HG03196 (cell line): ENCODE measurements around the gene DOK7.

Experiments
- ATAC-seq: cut with Tn5 transposase; IDR thresholded peaks from one replicate; pipeline ENCODE4 v1.9.1; 2021; ENCODE audit not compliant: unreplicated experiment

Gene DOK7

DNA sequence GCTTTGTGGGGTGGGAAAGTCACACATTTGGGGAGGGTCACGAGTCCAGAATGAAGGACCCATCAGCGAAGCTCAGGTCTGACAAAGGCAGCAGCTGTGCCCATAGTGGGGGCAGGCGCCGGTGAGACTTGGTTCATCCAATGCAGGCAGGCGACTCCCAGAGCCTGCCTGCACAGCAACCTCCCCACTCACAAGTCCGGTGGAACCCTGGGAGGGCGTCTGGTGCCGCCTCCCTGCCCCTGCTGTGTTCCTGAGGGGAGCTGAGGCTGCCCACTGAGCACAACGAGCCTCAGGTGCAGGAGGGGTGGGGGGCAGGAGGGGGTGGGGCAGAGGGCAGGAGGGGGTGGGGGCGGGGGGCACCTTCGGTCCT lies 55.4 kb downstream of the DOK7 start:
- no peak for ATAC-seq

DNA sequence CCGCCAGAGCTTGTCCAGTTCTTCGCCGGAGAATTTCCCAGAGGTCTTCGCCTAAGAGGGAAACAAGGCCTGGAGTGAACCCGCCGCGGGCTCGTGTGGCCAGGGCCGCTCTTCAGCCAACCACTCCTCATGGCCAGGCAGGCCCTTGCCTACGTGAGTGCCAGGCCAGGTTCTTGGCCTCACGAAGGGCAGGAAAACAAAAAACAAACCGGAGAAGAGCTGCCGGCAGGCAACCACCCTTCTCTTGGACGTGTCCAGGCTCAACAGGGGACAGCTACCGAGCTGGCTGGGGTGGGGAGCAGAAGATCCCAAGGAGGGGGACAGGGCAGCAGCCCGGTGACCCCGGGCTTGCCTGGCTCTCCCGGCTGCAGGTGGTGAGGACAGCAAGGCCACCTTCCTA lies 55.8 kb downstream of the DOK7 start:
- no peak for ATAC-seq

GRCh38 chr4:3519468-3520264 lies 56.6 kb downstream of the DOK7 start:
- no peak for ATAC-seq

- no peak for ATAC-seq
Measured at GRCh38 chr4:3520276-3520675, 57.2 kb downstream of the DOK7 start.

DNA sequence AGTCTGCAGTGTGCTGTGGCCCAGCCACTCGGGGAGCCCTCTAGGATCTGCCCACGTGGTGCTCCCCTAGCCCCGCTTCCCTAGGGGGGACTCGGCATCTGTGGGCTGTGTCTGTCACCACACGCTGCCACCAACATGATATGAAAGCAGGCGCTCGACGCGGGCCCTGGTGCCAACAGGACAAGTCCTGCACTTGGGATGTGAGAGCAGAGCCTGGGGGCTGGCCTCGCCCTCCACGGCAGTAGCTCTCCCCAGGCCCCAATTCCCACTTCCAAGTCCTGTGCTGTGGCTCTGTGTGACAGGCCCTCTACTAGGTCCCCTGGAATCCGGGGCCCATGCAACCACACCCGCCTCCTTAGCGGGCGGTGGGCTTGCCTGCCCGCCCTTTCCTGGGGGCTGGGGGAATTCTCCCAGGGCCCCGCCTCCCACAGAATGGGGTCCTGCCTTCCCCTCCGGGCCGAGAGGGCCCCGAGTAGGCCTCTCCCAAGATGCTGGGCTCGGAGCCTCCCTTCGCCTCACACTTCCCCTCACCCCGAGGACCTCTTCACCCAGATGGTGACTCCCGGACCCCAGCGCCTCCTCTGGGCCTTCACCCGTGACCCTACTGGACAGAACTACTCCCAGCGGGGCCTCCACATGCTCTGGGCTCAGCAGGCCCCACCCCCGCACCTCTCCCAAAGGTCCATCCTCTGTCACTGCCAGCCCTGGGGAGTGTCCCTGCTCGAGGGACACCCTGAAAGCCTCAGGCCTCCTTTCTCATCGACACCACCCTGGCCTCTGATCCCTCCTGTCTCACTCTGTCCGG lies 57.9 kb downstream of the DOK7 start:
- no peak for ATAC-seq

DNA sequence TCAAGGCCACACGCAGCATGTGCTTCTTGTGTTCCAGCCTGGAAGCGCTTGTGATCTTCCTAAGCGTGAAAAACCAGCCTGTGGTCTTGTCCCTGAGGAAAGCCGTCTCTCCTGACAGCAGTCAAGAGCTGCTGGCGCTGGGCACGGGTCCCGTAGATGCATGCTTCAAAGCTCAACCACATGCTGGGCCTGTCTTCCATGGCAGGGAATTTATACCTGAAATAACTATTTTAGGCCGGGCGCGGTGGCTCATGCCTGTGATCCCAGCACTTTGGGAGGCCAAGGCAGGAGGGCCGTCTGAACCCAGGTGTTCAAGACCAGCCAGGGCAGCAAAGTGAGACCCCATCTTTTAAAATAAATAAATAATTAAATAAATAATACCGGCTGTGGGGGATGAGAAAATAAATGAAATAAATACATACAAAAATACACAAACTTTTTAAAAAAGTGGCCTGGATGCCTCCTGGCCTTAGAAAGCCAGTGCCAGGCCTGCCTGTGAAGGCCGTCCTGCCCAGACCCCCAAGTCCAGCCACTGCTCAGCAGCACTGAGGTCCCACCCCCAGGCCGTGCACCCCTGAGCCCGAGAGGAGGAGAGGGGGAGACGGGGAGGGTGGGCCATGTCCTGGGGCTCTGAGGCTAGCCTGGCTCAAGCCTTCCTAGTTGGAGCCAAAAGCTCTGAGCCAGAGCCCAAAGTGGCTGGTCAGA lies 58.7 kb downstream of the DOK7 start:
- no peak for ATAC-seq

GRCh38 chr4:3522326-3522640 lies 59.2 kb downstream of the DOK7 start:
- no peak for ATAC-seq

DNA sequence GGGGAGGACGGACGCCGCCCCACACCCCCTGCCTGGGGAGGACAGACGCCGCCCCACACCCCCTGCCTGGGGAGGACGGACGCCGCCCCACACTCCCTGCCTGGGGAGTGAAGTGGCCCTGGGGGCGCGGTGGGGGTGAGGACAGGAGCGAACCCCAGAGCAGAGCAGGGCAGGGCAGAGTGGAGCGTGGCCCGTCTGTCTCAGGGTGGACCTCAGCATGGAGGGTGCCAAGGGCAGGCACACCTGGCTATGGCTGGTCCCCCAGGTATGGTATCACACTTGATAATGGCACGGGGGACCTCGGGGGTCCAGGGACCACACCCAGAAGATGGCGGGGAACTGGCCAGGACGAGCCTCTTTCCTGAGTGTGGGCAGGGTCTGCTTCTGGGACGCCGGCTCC lies 59.5 kb downstream of the DOK7 start:
- no peak for ATAC-seq

DNA sequence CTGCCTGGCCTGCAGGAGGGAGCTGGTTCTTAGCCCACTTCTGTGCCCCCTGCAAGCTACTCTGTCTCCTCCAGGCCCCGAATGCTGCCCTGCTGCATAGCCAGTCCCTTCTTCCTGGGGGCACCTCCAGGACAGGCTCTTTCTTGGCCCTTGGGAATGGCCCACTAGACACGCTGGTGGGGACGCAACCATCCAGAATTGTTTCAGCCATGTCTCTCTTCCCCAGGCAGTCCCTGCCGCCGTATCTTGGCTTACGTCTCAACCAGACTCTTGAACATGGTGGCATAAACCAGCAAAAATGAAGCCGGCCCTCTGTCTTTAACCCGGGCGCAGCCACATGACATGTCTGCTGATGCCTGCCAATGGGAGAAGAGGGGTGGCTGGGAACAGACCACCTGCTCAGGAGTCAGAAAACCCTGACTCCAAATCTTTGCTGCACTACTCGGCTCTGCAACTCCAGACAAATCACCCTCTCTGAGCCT lies 60.1 kb downstream of the DOK7 start:
- ATAC-seq = no peak

DNA sequence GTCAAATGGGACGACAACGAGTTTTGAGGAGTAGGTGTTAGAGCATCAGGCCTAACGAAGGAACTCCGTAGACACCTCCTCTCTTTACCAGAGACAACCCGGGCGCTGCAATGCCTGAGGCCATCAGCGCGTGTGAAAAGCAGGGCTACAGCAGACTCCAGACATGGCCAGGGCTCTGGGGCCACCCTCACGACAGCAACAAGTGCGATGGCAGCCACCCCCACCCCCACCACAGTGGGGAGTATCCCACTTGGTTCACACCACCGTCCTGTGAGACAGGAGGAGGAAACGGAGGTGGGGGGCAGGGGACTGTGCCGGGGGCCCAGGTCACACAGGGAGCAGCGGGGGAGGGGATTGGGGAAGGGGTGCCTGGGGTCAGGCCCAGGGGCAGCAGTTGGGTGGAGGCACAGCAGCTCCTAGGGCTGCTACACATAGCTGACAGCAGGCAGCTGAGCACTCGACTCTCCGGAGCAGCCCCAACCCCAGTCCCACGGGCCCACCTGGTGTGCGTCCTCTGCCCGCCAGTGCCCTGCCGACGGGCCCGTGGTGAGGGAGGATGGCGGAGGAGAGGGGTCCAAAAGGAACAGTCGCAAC lies 60.6 kb downstream of the DOK7 start:
- ATAC-seq = no peak

GRCh38 chr4:3524349-3524748 lies 61.2 kb downstream of the DOK7 start:
- no peak for ATAC-seq

GRCh38 chr4:3524920-3525319 lies 61.8 kb downstream of the DOK7 start:
- ATAC-seq = no peak

GRCh38 chr4:3525532-3526430 lies 62.7 kb downstream of the DOK7 start:
- ATAC-seq = no peak

GRCh38 chr4:3526456-3526855 lies 63.4 kb downstream of the DOK7 start:
- ATAC-seq = no peak

GRCh38 chr4:3527101-3527913 lies 64.2 kb downstream of the DOK7 start:
- ATAC-seq = no peak

- no peak for ATAC-seq
Measured at GRCh38 chr4:3527914-3528876, 65.1 kb downstream of the DOK7 start.

DNA sequence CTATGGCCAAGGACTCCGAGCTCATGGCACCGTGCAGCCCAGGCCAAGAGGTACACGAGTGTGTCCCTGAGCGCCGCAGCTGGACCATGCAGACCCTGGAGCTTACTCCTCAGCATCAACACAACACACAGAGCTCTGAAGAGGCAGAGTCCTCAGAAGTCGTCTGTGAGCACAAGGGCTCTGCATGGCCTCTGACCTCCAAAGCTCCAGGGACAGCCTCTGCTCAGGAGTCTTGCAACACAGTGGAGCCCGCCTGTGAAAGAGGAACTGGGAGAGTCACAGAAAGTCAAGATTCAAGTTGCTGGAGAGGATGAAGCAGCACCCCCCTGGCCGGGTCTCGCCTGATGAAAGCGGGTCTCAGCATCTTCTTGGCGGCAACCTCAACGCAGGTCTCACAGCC lies 66.3 kb downstream of the DOK7 start:
- ATAC-seq = no peak

GRCh38 chr4:3530051-3530450 lies 66.9 kb downstream of the DOK7 start:
- ATAC-seq = no peak
